Left kidney (tissue), 2 donors: ENCODE results near the gene MAD2L1BP. TPM values are rescaled to one million over a fixed set of nuclear protein-coding genes. Genes with fewer than 3 reads are reported as not detected.

ENCODE experiments used
- DNase-seq: peaks from one replicate; pipeline ENCODE4 v3.0.0-alpha.2; 2013
- polyA plus RNA-seq: library from polyadenylated mRNA; unstranded; fragments of 120-200 nt; gene quantifications from one replicate; pipeline ENCODE4 v1.2.1, GENCODE V29; 2013; ENCODE audit not compliant: insufficient read length

The MAD2L1BP gene
- polyA plus RNA-seq, 1 donor, result 25.7 TPM

DNA sequence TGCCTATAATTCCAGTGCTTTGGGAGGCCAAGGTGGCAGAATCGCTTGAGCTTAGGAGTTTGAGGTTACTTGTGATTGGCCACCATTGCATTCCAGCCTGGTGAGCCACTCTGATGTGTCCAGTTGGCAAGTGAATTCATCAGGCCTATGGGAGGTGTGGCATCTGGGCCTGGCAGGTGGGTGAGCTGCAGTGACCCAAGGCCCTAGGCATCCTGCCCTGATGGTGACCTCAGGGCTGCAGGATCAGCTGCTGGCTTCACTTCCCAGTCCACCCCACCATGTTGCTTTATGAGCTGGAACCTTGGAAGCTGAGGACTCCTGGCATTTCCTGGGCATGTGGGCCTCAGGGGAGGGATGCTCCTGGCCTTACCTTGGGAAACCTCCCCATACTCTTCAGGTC, 29.7 kb downstream of the MAD2L1BP start:
- DNase-seq, result no peak

DNA sequence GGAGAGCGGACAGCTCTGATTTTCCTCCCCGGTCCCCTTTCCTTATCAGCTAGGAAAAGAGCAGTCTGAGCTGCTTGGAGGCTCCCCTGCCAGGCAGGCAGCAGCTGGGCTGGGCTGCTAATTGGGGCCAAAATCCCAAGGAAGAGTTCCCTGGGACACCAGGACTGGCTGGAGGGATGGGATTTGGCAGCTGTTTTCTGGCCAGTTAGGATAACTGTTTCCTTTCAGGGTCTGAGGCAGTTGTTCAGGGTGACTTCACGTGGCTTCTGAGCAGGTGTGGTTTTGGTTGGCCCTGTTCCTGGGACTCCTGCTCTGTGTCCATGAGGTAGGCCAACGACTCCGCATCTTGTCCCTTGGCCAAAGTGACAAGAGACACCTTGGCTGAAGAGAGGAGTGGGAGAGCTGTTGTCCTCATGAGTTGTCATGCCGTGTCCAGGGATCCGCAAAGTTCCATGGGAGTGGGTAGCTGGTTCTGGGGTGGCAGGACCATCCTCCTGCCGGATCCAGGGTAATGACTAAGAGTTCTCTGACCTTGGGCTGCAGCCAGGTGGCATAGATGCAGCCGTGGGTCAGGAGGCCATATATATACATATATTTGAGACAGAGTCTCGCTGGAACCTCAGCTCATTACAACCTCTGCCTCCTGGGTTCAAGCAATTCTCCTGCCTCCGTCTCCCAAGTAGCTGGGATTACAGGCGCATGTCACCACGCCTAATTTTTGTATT, 30.7 kb downstream of the MAD2L1BP start:
- no peak for DNase-seq

DNA sequence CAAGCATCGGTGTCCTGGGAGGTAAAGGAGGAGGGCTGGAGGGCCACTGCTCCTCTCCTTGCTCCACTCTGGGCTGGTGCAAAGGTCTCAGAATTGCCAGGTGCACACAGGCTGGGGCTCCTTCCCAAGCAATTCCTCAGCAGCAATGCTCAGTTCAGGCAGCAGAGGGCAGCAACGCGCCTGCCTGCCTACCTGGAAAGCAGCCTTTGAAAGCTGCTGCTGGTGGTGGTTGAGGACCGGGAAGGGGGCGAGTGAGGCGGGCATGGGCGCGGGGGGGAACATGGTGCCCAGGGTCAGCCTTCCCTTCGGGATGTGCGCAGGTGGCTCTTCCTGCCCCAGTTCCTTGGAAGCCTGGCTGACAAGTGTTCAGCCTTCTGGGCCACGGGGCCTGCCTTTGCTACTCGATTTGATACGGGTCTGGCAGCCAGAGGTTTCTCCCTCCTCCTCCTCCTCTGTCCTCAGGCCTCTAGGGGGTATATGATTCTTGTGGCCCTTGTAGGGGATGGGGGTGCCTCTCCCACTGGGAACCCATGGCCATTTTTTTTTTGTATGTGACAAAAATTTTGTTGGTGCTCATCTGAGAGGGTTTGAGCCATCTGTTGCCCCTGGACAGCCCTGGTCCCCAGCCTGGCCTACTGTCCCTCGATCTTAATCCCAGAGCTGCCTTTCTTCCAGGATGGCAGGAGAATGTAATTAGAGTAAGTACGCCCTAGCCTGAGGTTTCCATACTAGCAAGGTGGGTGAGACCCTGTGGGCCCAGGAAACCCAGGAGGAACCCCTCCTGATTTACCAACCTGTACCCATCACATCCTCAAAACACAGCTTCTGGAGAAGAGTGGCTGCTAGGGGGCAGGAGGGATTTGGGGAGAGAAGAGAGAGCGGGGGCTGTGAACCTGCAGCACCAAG, 31.9 kb downstream of the MAD2L1BP start:
- DNase-seq, result peak; percentile 79

DNA sequence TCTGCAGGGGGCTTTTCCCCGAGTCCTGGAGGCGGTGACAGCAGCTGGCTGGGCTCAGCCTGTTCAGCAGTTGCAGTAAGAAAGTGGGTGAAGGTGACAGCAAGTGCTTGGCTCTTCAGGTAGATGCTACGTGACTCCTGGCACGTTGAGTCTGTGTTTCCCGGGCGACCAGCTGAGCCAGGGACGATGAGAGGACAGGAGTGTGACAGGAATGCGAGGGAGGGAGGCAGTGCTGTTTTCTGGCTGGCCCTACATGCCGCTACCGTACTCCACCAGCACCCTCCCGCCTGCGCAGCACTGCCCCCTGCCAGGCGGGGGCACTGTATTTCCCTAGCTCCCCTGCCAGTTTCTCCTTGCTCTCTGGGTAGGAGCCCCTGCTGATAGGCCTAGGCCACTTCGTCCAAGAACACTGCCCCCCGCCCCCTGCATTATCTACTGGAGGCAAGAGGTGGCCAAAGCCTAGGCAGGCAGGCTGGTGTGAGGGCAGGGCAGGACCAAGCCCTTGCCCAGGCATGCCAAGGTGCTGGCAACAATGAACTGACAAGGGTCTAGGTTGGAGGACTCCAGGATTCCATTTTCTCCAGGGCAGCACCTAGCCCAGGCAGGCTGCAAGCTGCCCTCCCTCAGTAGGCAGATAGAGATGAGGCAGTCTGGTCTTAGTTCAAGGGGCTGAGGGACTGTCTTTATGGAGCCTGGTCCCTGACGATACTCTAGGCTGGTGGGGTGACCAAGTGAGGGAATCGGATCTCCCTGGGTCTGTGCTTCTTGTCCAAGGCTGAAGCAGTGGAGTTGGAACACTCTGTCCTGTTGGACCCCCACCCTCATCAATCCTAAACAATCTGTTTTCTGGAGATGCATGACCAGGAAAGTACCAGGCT, 32.8 kb downstream of the MAD2L1BP start:
- DNase-seq, result peak; percentile 87

DNA sequence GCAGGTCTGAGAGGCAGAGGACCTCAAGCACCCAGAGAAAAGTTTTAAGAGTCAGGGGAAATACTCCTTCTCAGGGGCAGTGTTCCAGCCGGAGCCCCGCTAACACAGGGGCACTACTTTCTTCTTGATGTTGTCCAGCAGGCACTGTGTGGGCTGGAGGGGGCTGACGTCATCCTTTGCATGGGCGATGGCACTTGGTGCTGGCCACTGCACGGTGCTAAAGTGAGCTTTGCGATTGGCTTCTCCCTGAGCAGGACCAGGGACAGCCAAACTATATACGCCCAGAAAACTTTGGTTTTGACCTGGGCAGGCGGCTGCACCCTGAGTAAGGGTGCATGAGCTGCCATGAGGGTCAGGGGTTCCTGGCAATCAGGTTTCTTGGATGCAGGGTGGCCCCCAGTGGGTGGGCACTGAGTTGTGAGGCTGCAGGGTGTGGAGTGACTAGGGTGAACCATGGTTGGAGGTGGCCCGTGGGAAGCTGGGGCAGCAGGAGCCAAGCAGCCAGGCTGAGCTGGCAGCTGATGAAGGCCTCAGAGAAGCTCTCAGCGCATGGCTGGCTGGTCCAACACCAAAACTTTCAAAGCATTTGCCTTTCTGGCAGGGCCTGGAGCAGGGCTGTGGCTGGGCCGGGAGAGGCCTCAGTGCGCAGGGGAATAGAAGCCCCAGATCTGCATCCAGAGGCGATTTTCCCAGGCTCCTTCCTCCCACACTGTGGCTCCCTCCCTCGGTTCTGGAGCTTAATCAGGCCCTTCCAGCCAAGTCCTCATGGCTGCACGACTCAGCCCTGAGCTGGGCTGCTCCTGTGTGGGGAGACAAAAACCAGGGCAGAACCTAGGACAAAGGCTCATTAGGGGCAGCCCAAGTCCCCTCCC, 33.6 kb downstream of the MAD2L1BP start:
- no peak for DNase-seq

DNA sequence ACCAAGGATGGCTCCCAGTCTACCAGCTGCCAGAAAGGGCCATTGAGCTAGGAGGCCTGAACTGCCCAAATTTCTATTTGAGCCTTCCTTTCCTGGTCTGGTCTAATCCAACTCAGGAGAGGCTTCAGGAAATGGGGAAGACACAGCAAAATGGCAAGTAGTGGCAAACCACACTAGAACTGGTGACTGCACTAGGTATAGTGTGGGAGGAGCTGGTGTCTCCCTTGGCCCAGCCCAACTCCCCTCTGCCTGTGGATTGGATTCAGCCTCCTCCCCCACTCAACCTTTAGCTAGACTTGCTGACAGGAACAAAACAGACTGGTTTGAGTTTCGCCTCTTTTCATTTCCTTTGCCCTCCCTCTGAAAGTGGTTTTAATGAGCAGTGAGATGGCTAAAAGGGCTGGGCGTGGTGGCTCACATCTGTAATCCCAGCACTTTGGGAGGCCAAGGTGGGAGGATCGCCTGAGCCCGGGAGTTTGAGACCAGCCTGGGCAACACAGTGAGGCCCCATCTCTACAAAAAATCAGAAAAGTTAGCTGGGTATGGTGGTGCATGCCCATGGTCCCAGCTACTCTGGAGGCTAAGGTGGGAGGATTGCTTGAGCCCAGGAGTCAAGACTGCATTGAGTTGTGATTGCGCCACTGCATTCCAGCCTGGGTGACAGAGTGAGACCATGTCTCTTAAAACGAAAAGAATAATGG, 34.4 kb downstream of the MAD2L1BP start:
- no peak for DNase-seq

DNA sequence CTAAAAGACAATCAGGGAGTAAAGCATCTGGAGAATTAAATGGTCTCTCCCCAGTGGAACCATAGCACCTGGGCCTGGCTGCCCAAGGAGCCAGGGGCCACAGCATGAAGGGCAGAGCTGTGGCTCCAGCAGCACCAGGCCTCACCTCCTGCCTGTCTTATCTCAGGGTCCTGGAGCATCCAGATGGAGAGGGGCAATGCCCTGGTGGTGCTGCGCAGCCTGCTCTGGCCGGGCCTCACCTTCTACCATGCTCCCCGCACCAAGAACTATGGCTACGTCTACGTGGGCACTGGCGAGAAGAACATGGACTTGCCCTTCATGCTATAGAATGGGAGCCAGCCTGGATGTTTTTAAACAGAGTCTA, 35.0 kb downstream of the MAD2L1BP start:
- DNase-seq, result no peak

DNA sequence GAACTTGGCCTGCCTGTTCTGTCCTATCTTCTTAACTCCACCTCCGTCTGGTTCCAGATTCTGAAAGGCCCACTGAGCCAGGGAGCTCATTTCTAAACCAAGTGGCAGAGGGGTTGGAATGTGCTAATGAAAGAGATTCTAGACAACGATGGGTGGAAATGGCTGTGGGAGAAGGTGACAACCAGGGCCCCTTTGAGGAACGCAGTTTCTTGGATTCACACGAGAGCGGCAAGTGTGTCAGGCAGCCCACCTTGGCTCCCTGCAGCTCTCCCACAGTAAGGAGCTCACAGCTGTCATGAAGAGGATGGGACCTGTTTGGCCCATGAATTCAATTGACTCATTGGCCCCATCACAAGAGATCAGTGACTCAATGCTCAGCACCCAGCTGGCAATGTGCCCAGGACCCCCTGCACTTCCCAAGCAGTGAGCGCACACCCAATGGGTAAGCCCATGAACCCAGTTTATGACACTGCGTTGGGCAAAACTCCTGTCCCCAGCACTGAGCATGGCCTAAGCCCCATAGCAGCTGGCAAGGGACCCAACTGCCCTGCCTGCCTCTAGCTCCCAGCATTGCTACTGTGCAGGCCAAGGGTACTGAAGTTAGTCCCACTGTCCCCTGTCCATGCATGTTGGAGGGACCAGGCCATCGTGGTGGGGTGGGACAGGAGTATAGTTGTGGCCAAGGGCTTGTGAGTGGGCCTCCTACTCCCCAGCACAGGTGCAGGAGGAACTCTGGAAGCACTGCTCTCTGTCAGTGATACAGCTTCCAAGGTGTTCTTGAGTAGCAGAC, 35.6 kb downstream of the MAD2L1BP start:
- DNase-seq, result no peak

DNA sequence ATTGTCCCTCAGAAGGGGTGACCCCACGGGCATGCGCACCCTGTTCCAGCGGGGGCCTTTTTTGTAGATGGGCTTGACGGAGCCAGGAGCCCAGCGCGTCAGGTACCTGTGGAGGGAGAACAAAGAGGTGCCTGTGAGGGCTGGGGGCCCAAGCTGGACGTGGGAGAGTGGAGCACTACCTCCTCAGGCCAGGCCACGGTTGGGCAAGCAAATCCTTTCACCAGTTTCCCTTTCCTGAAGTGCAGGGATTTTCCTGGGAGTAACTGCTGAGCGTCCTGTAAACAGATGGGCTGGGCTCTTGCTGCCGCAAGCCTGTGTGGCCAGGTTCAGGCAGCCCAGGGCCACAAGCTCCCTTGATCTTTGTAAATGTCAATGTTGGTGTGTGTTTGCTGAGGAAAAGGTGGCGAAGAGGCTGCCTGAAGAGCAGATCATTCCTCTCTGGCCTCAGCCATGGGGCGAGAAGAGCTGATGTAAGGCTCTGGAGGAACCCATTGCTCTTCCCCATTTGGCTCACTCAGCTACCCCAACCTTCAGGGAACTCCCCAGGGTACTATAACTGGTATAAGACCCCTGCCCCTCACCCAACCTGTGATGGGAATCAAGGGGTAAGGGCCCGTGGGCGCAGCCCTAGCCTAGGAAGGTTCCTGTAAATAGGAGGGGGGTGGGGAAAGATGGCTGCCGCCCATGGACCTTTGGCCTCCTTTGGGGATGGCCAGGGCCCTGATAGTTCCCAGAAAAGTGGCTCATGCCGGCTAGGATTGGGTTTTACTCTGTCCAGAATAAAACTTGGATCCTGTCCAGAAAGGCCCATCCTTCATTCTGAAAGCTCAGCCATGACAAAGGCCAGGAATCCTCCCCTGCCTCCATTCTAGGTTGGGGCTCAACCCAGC, 36.4 kb downstream of the MAD2L1BP start:
- no peak for DNase-seq

DNA sequence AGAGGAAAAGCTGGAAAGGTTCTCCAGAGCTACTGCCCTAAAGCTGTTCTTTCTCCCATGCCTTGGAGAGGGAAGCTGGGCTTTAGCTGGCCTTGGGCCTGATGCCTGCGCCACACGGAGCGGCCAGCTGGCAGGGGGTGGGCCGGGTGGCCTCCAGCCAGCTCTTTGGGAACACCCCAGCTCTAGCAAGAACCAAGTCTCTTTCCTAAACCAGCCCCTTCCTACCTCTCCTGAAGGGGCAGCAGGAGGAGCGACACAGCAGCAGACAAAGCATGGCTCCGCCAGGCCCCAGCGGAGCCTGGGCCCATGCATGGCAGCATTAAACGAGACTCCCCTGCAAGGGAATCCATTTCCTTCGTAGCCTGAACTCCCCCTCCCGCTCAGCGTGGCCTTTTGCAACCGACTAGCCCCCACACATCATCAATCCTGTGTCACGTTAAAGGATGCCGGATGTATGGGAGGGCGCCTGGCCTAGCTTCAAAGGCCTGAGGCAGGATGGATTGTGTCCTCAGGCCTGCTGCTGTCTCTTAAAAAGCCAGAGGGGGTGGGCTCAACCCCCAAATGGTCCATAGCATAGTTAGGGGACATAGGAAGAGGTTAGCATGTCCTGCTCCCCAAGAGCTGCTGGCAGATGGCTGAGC, 37.9 kb downstream of the MAD2L1BP start:
- DNase-seq, result peak; percentile 81

DNA sequence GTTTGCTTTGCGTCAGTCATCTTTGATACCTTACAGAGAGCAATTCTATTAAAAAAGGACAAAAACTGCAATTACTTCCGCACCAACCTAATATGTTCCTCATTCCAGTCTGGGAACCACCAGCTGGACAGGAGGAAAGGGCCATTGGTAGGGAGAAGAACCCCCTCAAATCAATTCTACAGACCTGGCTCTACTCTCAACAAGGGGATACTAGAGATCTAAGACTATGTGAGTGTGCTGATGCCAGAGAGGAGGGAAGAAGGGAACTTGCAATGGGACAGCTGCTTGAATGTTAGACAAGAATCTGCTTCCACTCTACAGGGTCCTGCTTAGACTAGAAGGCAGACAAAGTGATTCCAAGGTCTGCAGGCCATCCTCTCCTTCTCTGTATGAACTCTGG, 38.7 kb downstream of the MAD2L1BP start:
- DNase-seq, result no peak

DNA sequence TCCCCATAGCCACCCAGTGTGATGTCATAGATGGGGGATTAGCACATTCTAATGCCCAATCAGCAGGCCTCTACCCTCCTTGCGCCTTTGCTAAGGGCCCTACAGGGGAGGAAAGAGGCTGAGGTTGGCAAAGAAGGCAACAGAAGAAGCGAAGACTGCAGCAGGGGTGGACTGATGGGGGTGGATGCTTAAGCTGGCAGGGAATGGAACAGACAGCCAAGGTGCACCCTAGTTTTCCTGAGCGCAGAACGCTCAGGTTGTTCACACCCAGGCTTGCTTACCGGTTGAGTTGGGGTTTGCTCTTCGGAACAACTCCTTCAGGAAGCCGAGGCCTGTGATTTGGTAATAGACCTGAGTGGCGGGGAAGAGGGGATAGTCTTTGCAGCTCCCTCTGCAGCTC, 39.3 kb downstream of the MAD2L1BP start:
- DNase-seq, result no peak

DNA sequence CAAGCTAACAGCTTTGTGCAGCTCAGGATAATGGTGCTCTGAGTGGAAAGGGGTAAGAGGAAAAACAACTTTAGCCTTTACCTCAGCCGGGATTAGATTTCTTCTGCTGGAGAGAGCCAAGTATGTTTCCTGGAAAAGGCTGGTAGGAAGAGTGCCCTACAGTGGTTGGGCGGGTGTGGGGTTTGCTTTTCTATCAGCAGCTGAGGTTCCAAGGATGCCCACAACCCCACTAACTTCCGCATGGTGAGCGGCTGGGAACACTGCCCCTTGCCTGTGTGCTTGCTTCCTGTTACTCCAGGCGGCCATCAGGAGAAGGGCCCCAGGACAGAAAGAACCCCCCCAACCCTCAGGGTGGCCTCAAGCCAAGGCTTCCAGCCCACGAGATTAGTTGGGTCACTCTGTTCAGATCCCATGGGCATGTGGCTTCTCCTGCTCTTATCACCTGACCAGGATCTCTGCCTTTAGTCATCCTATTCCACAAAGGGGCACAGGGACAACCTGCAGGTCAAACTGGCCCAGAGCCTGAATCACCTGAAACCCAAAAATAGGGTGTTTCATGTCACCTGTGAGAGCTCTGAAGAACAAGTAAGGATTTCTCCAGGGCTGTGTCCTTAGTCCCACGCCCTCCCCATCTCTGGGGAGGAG, 41.4 kb downstream of the MAD2L1BP start:
- DNase-seq, result no peak

DNA sequence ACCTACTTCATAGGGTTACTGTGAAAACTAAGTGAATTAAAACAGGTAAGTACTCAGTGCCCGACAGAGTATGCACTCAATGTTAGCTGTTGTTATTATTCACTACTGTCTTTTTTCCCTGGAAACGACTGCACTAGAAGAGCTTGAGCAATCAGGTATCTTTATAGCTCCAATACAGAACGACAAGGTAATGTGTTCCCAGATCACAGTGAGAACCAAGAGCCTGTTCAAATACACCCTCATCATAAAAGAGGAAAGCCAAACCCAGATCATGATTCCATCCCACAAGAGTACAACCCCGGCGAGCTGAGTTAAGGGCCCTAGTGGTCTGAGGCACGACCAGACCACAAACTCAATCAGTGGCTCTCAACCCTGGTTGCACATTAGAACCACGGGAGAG, 42.1 kb downstream of the MAD2L1BP start:
- no peak for DNase-seq

DNA sequence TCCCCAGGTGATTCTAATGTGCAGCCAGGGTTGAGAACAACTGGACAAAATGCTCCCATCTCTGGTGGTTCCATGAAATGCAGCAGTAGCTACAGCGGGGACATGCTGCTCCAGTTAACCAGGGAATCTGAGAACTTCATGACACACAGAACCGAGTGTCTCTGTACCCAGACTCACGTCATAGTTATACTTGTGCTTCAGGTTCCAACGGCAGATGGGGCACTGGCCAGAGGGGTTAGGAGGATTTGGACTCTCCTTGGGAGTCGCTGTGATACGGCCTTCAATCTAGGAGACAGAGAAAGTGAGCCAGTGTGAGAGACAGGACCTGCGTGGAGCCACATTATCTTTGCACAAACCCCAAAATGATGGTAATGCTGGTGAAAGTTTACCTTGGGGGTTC, 42.7 kb downstream of the MAD2L1BP start:
- no peak for DNase-seq

DNA sequence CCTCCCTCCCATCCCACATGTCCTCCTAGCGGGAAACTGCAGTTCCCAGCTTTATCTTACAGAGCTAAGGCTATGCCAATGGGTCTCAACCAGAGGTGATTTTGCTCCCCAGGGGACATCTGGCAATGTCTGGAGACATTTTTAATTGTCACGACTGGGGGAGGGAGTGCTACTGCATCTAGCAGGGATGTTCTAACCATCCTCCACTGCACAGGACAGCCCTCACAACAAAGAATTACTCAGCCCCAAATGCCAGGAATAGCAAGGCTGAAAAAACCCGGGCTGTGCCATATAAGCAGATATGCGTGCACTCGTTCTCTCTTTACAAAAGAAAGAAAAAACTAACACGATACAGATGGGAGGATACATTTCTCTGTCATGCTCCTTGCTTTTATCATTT, 43.4 kb downstream of the MAD2L1BP start:
- DNase-seq, result no peak

DNA sequence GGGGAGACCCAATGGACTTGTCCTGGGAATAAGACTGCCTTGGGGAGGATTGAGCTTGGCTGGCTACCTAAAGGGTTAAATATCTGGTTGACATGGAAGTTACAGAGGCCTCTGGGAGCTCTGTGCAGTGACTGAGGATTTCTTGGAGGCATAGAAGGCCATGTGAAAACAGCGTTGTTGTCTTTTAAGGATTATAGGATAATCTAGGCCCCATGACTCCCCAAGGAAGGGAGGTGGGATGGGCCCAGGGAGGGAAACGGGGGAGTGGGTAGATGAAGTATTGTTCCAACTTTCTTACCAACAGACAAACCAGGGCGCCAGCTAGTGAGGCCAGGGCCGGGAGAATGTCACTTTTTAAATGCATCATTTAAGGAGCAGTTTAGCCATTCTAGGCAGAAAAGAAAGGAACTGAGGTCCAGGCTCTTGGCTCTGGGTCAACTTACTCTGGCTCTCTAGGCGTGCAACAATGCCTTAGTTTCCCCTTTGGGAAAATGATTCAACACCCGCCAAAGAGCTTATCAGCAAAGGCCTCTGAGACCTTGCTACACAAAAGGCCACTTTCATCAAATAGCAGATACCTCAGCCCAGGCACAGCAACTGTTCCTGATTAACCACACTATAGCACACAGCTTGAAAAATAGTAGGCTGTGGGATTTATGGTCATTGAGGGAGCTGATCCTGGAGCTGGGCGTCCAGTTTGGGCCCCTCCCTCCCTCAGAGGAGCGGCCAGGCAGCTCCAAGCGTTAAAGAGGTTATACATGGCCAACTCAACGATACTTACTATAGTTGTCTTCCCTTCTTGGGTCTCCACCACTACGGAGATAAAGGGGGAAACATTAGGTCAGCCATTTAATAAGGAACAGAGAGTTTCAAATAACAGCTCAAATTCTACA, 44.9 kb downstream of the MAD2L1BP start:
- DNase-seq, result no peak
